Loucy (cell line): ENCODE data around the gene RIPOR3.

Source experiments
- H2AFZ ChIP-seq: fragments of 200-600 bp; sonication (generic); 2 replicates; pipeline ENCODE4 v1.6.0; 2016; ENCODE audit warnings: antibody characterized with exemption, mild to moderate bottlenecking, low read length, moderate library complexity
- H3F3A ChIP-seq: fragments of 200-600 bp; 2 replicates; pipeline ENCODE4 v1.6.0; 2016; ENCODE audit warnings: antibody characterized with exemption, low read depth, mild to moderate bottlenecking
- H3K27me3 ChIP-seq: fragments of 200-600 bp; sonication (generic); 2 replicates; pipeline ENCODE4 v1.6.1; 2014; ENCODE audit warnings: low read length, mild to moderate bottlenecking; ENCODE audit not compliant: insufficient read depth, poor library complexity, severe bottlenecking
- H3K36me3 ChIP-seq: fragments of 200-600 bp; sonication (generic); 2 replicates; pipeline ENCODE4 v1.6.1; 2016; ENCODE audit warnings: low read length; ENCODE audit not compliant: insufficient read depth
- H3K4me1 ChIP-seq: fragments of 200-600 bp; sonication (generic); 2 replicates; pipeline ENCODE4 v1.5.1; 2014; ENCODE audit warnings: low read length, mild to moderate bottlenecking; ENCODE audit not compliant: insufficient read depth, poor library complexity, severe bottlenecking
- H3K4me2 ChIP-seq: fragments of 200-600 bp; sonication (generic); 2 replicates; pipeline ENCODE4 v1.6.0; 2014; ENCODE audit warnings: antibody characterized with exemption, low read length, low read depth, mild to moderate bottlenecking; ENCODE audit not compliant: poor library complexity, severe bottlenecking
- H3K4me3 ChIP-seq: fragments of 200-600 bp; sonication (generic); 2 replicates; pipeline ENCODE4 v1.5.1; 2014; ENCODE audit warnings: low read length, mild to moderate bottlenecking, mixed read lengths; ENCODE audit not compliant: poor library complexity, severe bottlenecking
- H3K79me2 ChIP-seq: fragments of 200-600 bp; sonication (generic); 2 replicates; pipeline ENCODE4 v1.6.1; 2014; ENCODE audit warnings: low read length; ENCODE audit not compliant: insufficient read depth
- H3K9ac ChIP-seq: fragments of 200-600 bp; sonication (generic); 2 replicates; pipeline ENCODE4 v1.6.0; 2014; ENCODE audit warnings: mild to moderate bottlenecking, low read depth, low read length, moderate library complexity; ENCODE audit not compliant: poor library complexity, severe bottlenecking
- H3K9me2 ChIP-seq: fragments of 200-600 bp; sonication (generic); replicated peaks from 2 replicates; pipeline ENCODE4 v1.6.1; 2016; ENCODE audit warnings: low read depth, low read length, mixed read lengths
- H3K9me3 ChIP-seq: fragments of 200-600 bp; sonication (generic); 2 replicates; pipeline ENCODE4 v1.6.1; 2014; ENCODE audit warnings: mild to moderate bottlenecking, antibody characterized with exemption, low read length, low read depth; ENCODE audit not compliant: insufficient read depth
- H4K20me1 ChIP-seq: fragments of 200-600 bp; sonication (generic); 2 replicates; pipeline ENCODE4 v1.6.0; 2014; ENCODE audit warnings: antibody characterized with exemption, low read length, mild to moderate bottlenecking; ENCODE audit not compliant: insufficient read depth, poor library complexity, severe bottlenecking
- CTCF ChIP-seq: fragments of 200-600 bp; sonication (generic); conservative IDR thresholded peaks from 2 replicates; pipeline ENCODE4 v1.5.1; 2014; ENCODE audit warnings: mild to moderate bottlenecking, antibody characterized with exemption, low read length
- EZH2phosphoT487 ChIP-seq: fragments of 200-600 bp; IDR thresholded peaks from 2 replicates; pipeline ENCODE4 v1.6.1; 2018; ENCODE audit warnings: antibody characterized with exemption, mild to moderate bottlenecking, moderate library complexity, borderline replicate concordance

The RIPOR3 gene

GRCh38 chr20:50580016-50580747, 111.2 kb downstream of the RIPOR3 start:
- TF ChIP-seq CTCF (peak; percentile 78), EZH2phosphoT487 (no peak)
- Histone ChIP-seq H3K4me1 (no peaks in the 10 kb centered on the region), H2AFZ (no peak overlapping the region), H3K9me2 (no peaks in the 10 kb centered on the region), H3K36me3 (peaks cover 90% of the 10 kb centered on the region; the same call in 1 of the 2 replicates), H3K4me2 (no peak overlapping the region), H3K9me3 (no peaks in the 10 kb centered on the region), H3F3A (no peaks in the 10 kb centered on the region), H4K20me1 (no peaks in the 10 kb centered on the region), H3K4me3 (no peak overlapping the region), H3K9ac (no peak overlapping the region), H3K27me3 (no peaks in the 10 kb centered on the region), H3K79me2 (no peaks in the 10 kb centered on the region)

- Histone ChIP-seq H3K27me3 (no peaks in the 10 kb centered on the region), H3K9me2 (no peaks in the 10 kb centered on the region), H3K9ac (no peak overlapping the region), H3K4me1 (no peaks in the 10 kb centered on the region), H3F3A (no peaks in the 10 kb centered on the region), H3K4me2 (no peak overlapping the region), H3K4me3 (no peak overlapping the region), H3K79me2 (no peaks in the 10 kb centered on the region), H2AFZ (no peak overlapping the region), H3K36me3 (peaks cover 90% of the 10 kb centered on the region; the same call in 1 of the 2 replicates), H4K20me1 (no peaks in the 10 kb centered on the region), H3K9me3 (no peaks in the 10 kb centered on the region)
- no peak for TF ChIP-seq CTCF
- TF ChIP-seq EZH2phosphoT487, result no peak
These were observed 111.8 kb downstream of the RIPOR3 start for GRCh38 chr20:50579511-50579910.

- Histone ChIP-seq H3K36me3 (peaks cover 92% of the 10 kb centered on the region; the same call in 1 of the 2 replicates), H3K9me3 (no peaks in the 10 kb centered on the region), H2AFZ (no peak overlapping the region), H3K27me3 (no peaks in the 10 kb centered on the region), H3K9me2 (no peaks in the 10 kb centered on the region), H3F3A (no peaks in the 10 kb centered on the region), H4K20me1 (no peaks in the 10 kb centered on the region), H3K4me1 (no peaks in the 10 kb centered on the region), H3K79me2 (no peaks in the 10 kb centered on the region), H3K4me3 (no peak overlapping the region), H3K4me2 (no peak overlapping the region), H3K9ac (no peak overlapping the region)
- TF ChIP-seq EZH2phosphoT487, result no peak
- TF ChIP-seq CTCF, result no peak
These were observed 112.6 kb downstream of the RIPOR3 start for GRCh38 chr20:50578778-50579165.
